Thyroid gland (tissue), 4 donors: Measurements from ENCODE around the gene NAA80. TPM values are rescaled to one million over a fixed set of nuclear protein-coding genes. Genes with fewer than 3 reads are reported as not detected.
A peak's percentile ranks its signal among the peaks of the same experiment; 100 is the strongest.

ENCODE experiments used
- DNase-seq, 2 donors: peaks; one replicate each; pipeline ENCODE4 v3.0.0-alpha.2; 2019
- H3K27ac ChIP-seq, 3 donors: fragments of 200-600 bp; sonication (generic); 1 replicate in 2 of 3; 2 replicates in 1 of 3; pipeline ENCODE4 v1.5.1; 2016 to 2019; ENCODE audit warnings: mild to moderate bottlenecking in 1 of 3, moderate library complexity in 1 of 3
- H3K27me3 ChIP-seq: fragments of 200-600 bp; sonication (generic); one replicate; pipeline ENCODE4 v1.5.1; 2019
- H3K36me3 ChIP-seq, 2 donors: fragments of 200-600 bp; sonication (generic); one replicate each; pipeline ENCODE4 v1.5.1; 2016 to 2019
- H3K4me1 ChIP-seq, 2 donors: fragments of 200-600 bp; sonication (generic); one replicate each; pipeline ENCODE4 v1.5.1; 2017 to 2019
- H3K4me3 ChIP-seq, 3 donors: fragments of 200-600 bp; sonication (generic); replicated peaks in 1 of 3; 1 replicate in 2 of 3; 2 replicates in 1 of 3; pipeline ENCODE4 v1.5.1; 2016; ENCODE audit warnings: mild to moderate bottlenecking in 1 of 3
- H3K9me3 ChIP-seq: fragments of 200-600 bp; sonication (generic); one replicate; pipeline ENCODE4 v1.5.1; 2017
- CTCF ChIP-seq, 6 experiments: fragments of 200-600 bp in 3 of 6; fragments of 450-650 bp in 3 of 6; sonication (generic) in 3 of 6; IDR thresholded peaks; one replicate each; pipeline ENCODE4 v1.5.1; 2016 to 2019; ENCODE audit warnings: antibody characterized with exemption in 6 of 6, mild to moderate bottlenecking in 2 of 6, inconsistent platforms in 1 of 6, moderate library complexity in 1 of 6
- POLR2A ChIP-seq, 2 donors: fragments of 450-650 bp; IDR thresholded peaks; one replicate each; pipeline ENCODE4 v1.6.1; 2017; ENCODE audit warnings: antibody characterized with exemption in 2 of 2, mild to moderate bottlenecking in 2 of 2, moderate library complexity in 1 of 2
- WGBS, 2 donors: methylation state at CpG; one replicate each; pipeline ENCODE4 v1.1.5; 2017; 5-methylcytosine and 5-hydroxymethylcytosine counted together
- intact Hi-C: fragments of 100-400 bp; cut with DNase I; formaldehyde crosslinking; loops from one replicate; pipeline ENCODE4 v1.15.1; 2023
- total RNA-seq, 4 donors: library from RNA; depleted of rRNA; stranded (reverse); fragments of >200 nt; gene quantifications; one replicate each; pipeline ENCODE4 v1.2.3, GENCODE V29; 2016

Gene NAA80
- total RNA-seq, 4 donors from 2014 or later = 6.9 to 15.2 (median 10.8) TPM

- Histone ChIP-seq H3K9me3 (no peaks in the 10 kb centered on the region), H3K4me1 (peaks cover 68 to 80% of the 10 kb centered on the region in 2 donors), H3K4me3 (peak within 1 kb of the TSS in 1 of 3 donors; percentile 18), H3K27me3 (no peaks in the 10 kb centered on the region), H3K36me3 (no peaks in the 10 kb centered on the region), H3K27ac (peak within 1 kb of the TSS; percentile 45 to 92 (median 87))
- DNase-seq = peak; percentile 82 to 92
- intact Hi-C loops = no loop called here
- TF ChIP-seq POLR2A (IDR thresholded peaks at IDR 0.05) = peak; percentile 38 to 57
- TF ChIP-seq CTCF (IDR thresholded peaks at IDR 0.05) = no peak
- WGBS, 2 donors = 19 to 38% methylated on average over 6 to 9 of the region's 21 CpGs
These were observed 30.3 kb downstream of the NAA80 start, which contains the start of gene SEMA3B for GRCh38 chr3:50268703-50269451. SEMA3B (plus strand) TSS chr3:50269147; CDS start chr3:50269241, 94 bp downstream.

GRCh38 chr3:50268276-50268675 lies 30.9 kb downstream of the NAA80 start:
- Histone ChIP-seq H3K4me1 (peaks cover 64 to 79% of the 10 kb centered on the region in 2 donors), H3K36me3 (no peaks in the 10 kb centered on the region), H3K27ac (peak overlapping the region in 2 of 3 donors; percentile 87 to 92), H3K27me3 (no peaks in the 10 kb centered on the region), H3K4me3 (no peak overlapping the region), H3K9me3 (no peaks in the 10 kb centered on the region)
- intact Hi-C loops = no loop called here
- TF ChIP-seq CTCF (IDR thresholded peaks at IDR 0.05) (no peak), POLR2A (IDR thresholded peaks at IDR 0.05) (no peak)
- 59 to 68% methylated on average over 3 of the region's 3 CpGs for WGBS, 2 donors
- DNase-seq = no peak

GRCh38 chr3:50267280-50267913 lies 31.8 kb downstream of the NAA80 start:
- Histone ChIP-seq H3K4me3 (peak overlapping the region in 2 of 3 donors; percentile 42 to 57), H3K4me1 (peaks cover 61 to 72% of the 10 kb centered on the region in 2 donors), H3K9me3 (no peaks in the 10 kb centered on the region), H3K36me3 (no peaks in the 10 kb centered on the region), H3K27me3 (no peaks in the 10 kb centered on the region), H3K27ac (peak overlapping the region; percentile 87 to 92 (median 91))
- peak; percentile 83 to 84 for DNase-seq
- WGBS, 2 donors = 17 to 27% methylated on average over 6 to 8 of the region's 22 CpGs
- TF ChIP-seq CTCF (IDR thresholded peaks at IDR 0.05) (no peak), POLR2A (IDR thresholded peaks at IDR 0.05) (peak in 1 of 2 donors; percentile 89)
- intact Hi-C loops = no loop called here

- Histone ChIP-seq H3K4me3 (peak overlapping the region in 2 of 3 donors; percentile 42 to 57), H3K27me3 (no peaks in the 10 kb centered on the region), H3K36me3 (no peaks in the 10 kb centered on the region), H3K4me1 (peaks cover 61 to 69% of the 10 kb centered on the region in 2 donors), H3K27ac (peak overlapping the region; percentile 87 to 92 (median 91)), H3K9me3 (no peaks in the 10 kb centered on the region)
- no peak for TF ChIP-seq CTCF (IDR thresholded peaks at IDR 0.05)
- no peak for TF ChIP-seq POLR2A (IDR thresholded peaks at IDR 0.05)
- WGBS, 2 donors = 20 to 53% methylated on average over 2 to 7 of the region's 7 CpGs
- intact Hi-C loops = no loop called here
- no peak for DNase-seq
These were observed 32.4 kb downstream of the NAA80 start for GRCh38 chr3:50266836-50267235.

GRCh38 chr3:50266017-50266416 lies 33.2 kb downstream of the NAA80 start:
- TF ChIP-seq POLR2A (IDR thresholded peaks at IDR 0.05) (peak in 1 of 2 donors; percentile 32), CTCF (IDR thresholded peaks at IDR 0.05) (no peak)
- Histone ChIP-seq H3K4me1 (peaks cover 66 to 76% of the 10 kb centered on the region in 2 donors), H3K27ac (peak overlapping the region; percentile 87 to 92 (median 91)), H3K4me3 (no peak overlapping the region), H3K27me3 (no peaks in the 10 kb centered on the region), H3K36me3 (no peaks in the 10 kb centered on the region), H3K9me3 (no peaks in the 10 kb centered on the region)
- intact Hi-C loops = no loop called here
- peak in 1 of 2 donors; percentile 32 for DNase-seq
- WGBS, 2 donors = 79 to 81% methylated on average over 5 to 6 of the region's 6 CpGs
